PFSK-1 (cell line): Measurements from ENCODE around the gene CXCL13.

Source experiments
- POLR2AphosphoS5 ChIP-seq: IDR thresholded peaks from 2 replicates; pipeline ENCODE4 v1.6.1; 2012; ENCODE audit warnings: low read depth, mild to moderate bottlenecking, control low read depth, low read length, moderate library complexity
- SIN3A ChIP-seq: IDR thresholded peaks from 2 replicates; pipeline ENCODE4 v1.6.1; 2012; ENCODE audit warnings: mild to moderate bottlenecking, low read length, moderate library complexity, borderline replicate concordance; ENCODE audit not compliant: insufficient read depth
- TAF1 ChIP-seq: IDR thresholded peaks from 2 replicates; pipeline ENCODE4 v1.6.1; 2012; ENCODE audit warnings: low read length, control low read depth, borderline replicate concordance; ENCODE audit not compliant: insufficient read depth
- TF ChIP-seq, protein P1 (sequence below), 2 experiments: IDR thresholded peaks; 2 replicates each; pipeline versions ENCODE4 v1.6.1 to v1.8.0; 2011 to 2012; ENCODE audit warnings: low read depth in 2 of 2, low read length in 2 of 2, control low read depth in 1 of 2, inconsistent platforms in 1 of 2, mild to moderate bottlenecking in 1 of 2, moderate library complexity in 1 of 2; ENCODE audit not compliant: insufficient read depth in 1 of 2

DNA sequence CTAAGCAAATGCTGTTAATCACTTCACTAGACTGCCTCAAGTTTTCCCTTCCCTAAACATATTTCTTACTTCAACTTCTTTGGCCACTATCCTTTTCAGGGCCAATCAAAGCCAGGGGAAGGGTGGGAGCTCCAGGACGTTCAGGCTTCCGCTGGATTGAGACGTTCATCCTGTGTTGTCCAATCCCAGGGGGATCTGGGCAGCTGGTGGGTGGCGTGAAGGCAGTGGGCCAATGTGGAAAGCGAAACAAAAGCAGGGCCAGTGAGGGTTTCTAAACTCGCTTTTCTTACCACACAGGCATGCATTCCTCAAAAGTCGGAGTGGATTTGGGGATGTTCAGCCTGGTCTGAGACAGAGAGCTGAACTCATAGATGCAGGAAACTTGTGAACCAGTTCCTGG lies 7.6 kb downstream of the CXCL13 start:
- TF ChIP-seq, protein P1, sequence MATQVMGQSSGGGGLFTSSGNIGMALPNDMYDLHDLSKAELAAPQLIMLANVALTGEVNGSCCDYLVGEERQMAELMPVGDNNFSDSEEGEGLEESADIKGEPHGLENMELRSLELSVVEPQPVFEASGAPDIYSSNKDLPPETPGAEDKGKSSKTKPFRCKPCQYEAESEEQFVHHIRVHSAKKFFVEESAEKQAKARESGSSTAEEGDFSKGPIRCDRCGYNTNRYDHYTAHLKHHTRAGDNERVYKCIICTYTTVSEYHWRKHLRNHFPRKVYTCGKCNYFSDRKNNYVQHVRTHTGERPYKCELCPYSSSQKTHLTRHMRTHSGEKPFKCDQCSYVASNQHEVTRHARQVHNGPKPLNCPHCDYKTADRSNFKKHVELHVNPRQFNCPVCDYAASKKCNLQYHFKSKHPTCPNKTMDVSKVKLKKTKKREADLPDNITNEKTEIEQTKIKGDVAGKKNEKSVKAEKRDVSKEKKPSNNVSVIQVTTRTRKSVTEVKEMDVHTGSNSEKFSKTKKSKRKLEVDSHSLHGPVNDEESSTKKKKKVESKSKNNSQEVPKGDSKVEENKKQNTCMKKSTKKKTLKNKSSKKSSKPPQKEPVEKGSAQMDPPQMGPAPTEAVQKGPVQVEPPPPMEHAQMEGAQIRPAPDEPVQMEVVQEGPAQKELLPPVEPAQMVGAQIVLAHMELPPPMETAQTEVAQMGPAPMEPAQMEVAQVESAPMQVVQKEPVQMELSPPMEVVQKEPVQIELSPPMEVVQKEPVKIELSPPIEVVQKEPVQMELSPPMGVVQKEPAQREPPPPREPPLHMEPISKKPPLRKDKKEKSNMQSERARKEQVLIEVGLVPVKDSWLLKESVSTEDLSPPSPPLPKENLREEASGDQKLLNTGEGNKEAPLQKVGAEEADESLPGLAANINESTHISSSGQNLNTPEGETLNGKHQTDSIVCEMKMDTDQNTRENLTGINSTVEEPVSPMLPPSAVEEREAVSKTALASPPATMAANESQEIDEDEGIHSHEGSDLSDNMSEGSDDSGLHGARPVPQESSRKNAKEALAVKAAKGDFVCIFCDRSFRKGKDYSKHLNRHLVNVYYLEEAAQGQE (IDR thresholded peaks at IDR 0.05; ENCODE audit: insufficient read depth in 1 of 2, low read depth in 2 of 2, low read length in 2 of 2): no peak
- TF ChIP-seq TAF1: no peak
- TF ChIP-seq SIN3A: no peak
- TF ChIP-seq POLR2AphosphoS5: no peak
